Esophagus (tissue), 2 donors: ENCODE results near the gene OR2A25. TPM values are rescaled to one million over a fixed set of nuclear protein-coding genes. Genes with fewer than 3 reads are reported as not detected.

Experiments
- H3K27ac ChIP-seq, 2 donors: one replicate each; pipeline ENCODE4 v1.5.1; 2013; ENCODE audit warnings: low read depth in 2 of 2, mild to moderate bottlenecking in 2 of 2, inconsistent platforms in 1 of 2, low read length in 1 of 2, moderate library complexity in 1 of 2
- H3K27me3 ChIP-seq, 2 donors: one replicate each; pipeline ENCODE4 v1.6.1; 2013; ENCODE audit warnings: low read length in 2 of 2, control low read depth in 1 of 2, mild to moderate bottlenecking in 1 of 2; ENCODE audit not compliant: insufficient read depth in 2 of 2, control insufficient read depth in 1 of 2
- H3K36me3 ChIP-seq, 2 donors: one replicate each; pipeline ENCODE4 v1.6.1; 2013; ENCODE audit warnings: low read length in 1 of 2; ENCODE audit not compliant: control insufficient read depth in 2 of 2, insufficient read depth in 2 of 2
- H3K4me1 ChIP-seq, 2 donors: one replicate each; pipeline ENCODE4 v1.6.1; 2013; ENCODE audit warnings: low read length in 1 of 2; ENCODE audit not compliant: control insufficient read depth in 2 of 2, insufficient read depth in 2 of 2
- H3K4me3 ChIP-seq, 2 donors: one replicate each; pipeline ENCODE4 v1.5.1; 2013; ENCODE audit warnings: low read length in 2 of 2, mild to moderate bottlenecking in 2 of 2, low read depth in 1 of 2, moderate library complexity in 1 of 2
- H3K9me3 ChIP-seq, 2 donors: one replicate each; pipeline ENCODE4 v1.6.1; 2013; ENCODE audit warnings: mild to moderate bottlenecking in 2 of 2, low read depth in 1 of 2, low read length in 1 of 2, moderate library complexity in 1 of 2; ENCODE audit not compliant: control insufficient read depth in 2 of 2, insufficient read depth in 1 of 2
- WGBS, 2 donors: extraction: QIAGEN DNeasy Blood & Tissue Kit; methylation state at CpG; one replicate each; pipeline ENCODE4 v1.1.7; 2013; 5-methylcytosine and 5-hydroxymethylcytosine counted together
- polyA plus RNA-seq, 2 donors: library from polyadenylated mRNA; stranded (reverse); fragments of 200-250 nt; gene quantifications; one replicate each; pipeline ENCODE4 v1.2.3, GENCODE V29; 2013
- donor health status: healthy with polysubstance abuse.
- donor health status: Bipolar disorder and iron deficiency.

OR2A25 gene
- polyA plus RNA-seq, 2 donors: not detected

DNA sequence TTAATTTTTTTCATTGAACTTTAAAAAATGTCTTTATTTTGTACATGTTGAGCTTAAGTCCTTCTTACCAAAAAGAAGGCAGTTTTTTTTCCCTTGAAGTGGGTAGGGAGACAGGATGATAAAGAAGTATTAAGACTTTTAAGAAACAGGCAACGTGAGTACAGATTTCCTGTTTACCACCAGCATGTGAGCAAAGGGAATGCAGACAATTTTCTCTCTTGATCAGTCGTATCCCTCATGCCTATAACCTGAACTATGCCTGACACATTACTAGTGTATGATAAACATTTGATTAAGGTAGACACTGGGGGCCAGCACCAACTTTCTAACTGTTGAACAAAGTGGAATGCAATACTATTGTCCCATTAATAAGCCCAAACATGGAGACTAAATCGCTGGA, 31.0 kb downstream of the OR2A25 start:
- Histone ChIP-seq H3K4me1 (no peaks in the 10 kb centered on the region), H3K27ac (no peak overlapping the region), H3K4me3 (no peak overlapping the region), H3K36me3 (no peaks in the 10 kb centered on the region), H3K27me3 (no peaks in the 10 kb centered on the region), H3K9me3 (no peaks in the 10 kb centered on the region)
- WGBS, 2 donors: 52 to 56% methylated on average over 3 of the region's 3 CpGs

DNA sequence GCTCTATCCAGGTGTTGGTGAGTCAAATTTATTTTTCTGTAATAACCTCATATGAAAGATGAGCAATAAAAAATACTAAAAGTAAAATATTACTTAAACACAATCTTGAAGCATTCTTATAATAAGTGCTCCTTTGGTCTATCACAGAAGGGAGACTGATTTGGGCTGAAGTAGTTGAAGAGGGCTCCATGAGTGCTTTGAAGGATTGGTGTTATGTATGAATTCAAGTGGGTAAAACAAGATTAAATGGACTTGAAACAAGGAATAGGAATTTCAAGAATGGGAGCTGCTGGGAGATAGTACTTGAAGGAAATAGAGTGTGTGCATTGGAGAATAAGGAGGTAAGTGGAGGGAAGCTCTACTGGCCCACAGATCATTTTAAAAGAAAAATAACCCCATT, 32.4 kb downstream of the OR2A25 start:
- no peaks in the 10 kb centered on the region for H3K36me3 ChIP-seq
- no peak overlapping the region for H3K4me3 ChIP-seq
- no peaks in the 10 kb centered on the region for H3K4me1 ChIP-seq

DNA sequence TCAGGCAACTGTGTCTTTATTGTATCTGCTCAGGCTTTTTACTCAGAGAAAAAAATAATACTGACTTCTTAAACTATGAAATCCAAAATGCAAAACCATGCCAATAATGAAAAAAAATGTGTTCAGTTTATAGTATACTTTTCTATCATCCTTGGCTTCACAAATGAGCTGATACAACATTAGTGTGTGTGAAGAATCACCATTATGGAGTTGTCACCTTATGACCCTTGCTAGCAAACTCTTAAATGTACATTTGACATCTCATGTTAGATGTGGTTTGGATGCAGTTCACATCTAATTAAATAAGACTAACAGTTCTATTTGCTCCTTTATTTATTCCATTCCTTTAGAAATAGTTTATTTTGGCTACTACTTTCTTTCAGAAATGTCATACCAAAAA, 35.6 kb downstream of the OR2A25 start:
- H3K9me3 ChIP-seq: no peaks in the 10 kb centered on the region
- H3K27me3 ChIP-seq: no peaks in the 10 kb centered on the region

More for the DNA sequence above, 32.4 kb downstream of the OR2A25 start:
- no peaks in the 10 kb centered on the region for H3K27me3 ChIP-seq
- no peaks in the 10 kb centered on the region for H3K9me3 ChIP-seq
- no peak overlapping the region for H3K27ac ChIP-seq

DNA sequence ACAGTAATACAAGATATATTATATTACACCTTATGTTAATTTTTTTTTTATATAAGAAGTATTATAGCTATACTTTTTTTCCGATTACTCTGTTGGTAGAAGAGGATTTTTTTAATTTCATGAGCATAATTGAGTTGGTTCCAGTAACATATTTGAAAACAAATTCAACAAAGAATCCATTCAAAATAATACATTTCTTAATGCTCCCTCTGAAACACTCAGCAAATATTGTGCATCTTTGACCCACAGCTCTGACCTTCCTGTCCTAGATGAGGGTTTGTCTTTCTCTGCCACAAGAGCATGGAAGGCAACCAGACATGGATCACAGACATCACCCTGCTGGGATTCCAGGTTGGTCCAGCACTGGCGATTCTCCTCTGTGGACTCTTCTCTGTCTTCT, 39.7 kb downstream of the OR2A25 start, which contains the start of gene OR2A2:
TSS of gene OR2A2 (plus strand) at position 301 of the 400 bp plus-strand sequence. CDS start at position 301, 0 bp downstream.
- H3K4me3 ChIP-seq: no peak within 1 kb of the TSS
- WGBS, 2 donors: 90 to 91% methylated on average over 2 of the region's 2 CpGs
- no peaks in the 10 kb centered on the region for H3K9me3 ChIP-seq
- no peaks in the 10 kb centered on the region for H3K4me1 ChIP-seq
- H3K27me3 ChIP-seq: no peaks in the 10 kb centered on the region
- no peak within 1 kb of the TSS for H3K27ac ChIP-seq
- no peaks in the 10 kb centered on the region for H3K36me3 ChIP-seq

More for the DNA sequence above, 35.6 kb downstream of the OR2A25 start:
- H3K27ac ChIP-seq: no peak overlapping the region
- H3K36me3 ChIP-seq: no peaks in the 10 kb centered on the region
- H3K4me1 ChIP-seq: no peaks in the 10 kb centered on the region
- H3K4me3 ChIP-seq: no peak overlapping the region

DNA sequence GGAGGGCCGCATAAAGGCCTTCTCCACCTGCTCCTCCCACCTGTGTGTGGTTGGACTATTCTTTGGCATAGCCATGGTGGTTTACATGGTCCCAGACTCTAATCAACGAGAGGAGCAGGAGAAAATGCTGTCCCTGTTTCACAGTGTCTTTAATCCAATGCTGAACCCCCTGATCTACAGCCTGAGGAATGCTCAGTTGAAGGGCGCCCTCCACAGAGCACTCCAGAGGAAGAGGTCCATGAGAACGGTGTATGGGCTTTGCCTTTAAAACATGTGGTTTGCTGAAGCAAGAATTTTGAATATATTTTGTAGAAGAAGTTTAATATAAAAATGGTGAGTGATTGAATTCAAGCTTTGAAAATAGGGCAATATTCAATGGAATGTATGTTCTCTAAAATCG, 40.7 kb downstream of the OR2A25 start:
- WGBS, 2 donors: 76 to 79% methylated on average over 5 of the region's 5 CpGs
- H3K4me3 ChIP-seq: no peak overlapping the region
- no peak overlapping the region for H3K27ac ChIP-seq

DNA sequence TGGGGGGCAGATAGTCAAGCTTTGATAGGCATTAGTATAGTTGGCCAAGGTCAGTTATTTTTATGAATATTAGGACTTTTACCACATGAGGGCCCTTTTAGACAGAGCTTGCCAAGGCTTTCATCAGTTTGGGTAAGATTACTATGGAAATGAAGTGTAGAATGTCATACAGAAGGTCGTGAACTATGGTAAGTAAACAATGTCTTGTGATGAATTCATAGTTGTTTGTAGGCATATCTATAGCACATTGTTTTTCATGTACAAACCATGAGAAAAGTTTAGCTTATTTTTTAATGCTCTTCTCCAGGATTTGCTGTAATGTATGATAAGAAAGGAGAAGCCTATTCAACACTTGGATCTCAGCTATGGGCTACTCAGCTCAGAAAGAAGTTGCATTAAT, 44.0 kb downstream of the OR2A25 start:
- Histone ChIP-seq H3K4me3 (no peak overlapping the region), H3K27ac (no peak overlapping the region), H3K36me3 (no peaks in the 10 kb centered on the region), H3K4me1 (no peaks in the 10 kb centered on the region), H3K9me3 (no peaks in the 10 kb centered on the region), H3K27me3 (no peaks in the 10 kb centered on the region)
- 12 to 34% methylated on average over 1 of the region's 1 CpG for WGBS, 2 donors

More for the DNA sequence above, 40.7 kb downstream of the OR2A25 start:
- no peaks in the 10 kb centered on the region for H3K27me3 ChIP-seq
- no peaks in the 10 kb centered on the region for H3K4me1 ChIP-seq
- H3K9me3 ChIP-seq: no peaks in the 10 kb centered on the region
- no peaks in the 10 kb centered on the region for H3K36me3 ChIP-seq

DNA sequence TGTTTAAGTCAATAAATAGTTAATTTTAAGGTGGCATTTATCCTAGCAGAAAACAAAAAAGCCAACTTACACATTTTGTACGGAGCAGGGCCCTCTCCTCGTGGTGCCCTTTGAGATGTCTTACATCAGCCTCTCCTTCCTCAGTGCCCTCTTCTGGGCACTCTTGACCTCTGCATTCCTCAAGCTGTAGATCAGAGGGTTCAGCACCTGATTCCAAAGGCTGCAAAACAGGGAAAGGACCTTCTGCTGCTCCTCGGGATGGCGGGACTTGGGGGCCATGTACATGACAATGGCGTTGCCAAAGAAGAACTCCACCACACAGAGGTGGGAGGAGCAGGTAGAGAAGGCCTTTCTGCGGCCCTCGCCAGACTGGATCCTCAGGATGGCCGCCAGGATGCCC, 48.7 kb downstream of the OR2A25 start:
- WGBS, 2 donors: 73 to 75% methylated on average over 8 of the region's 8 CpGs
- no peaks in the 10 kb centered on the region for H3K4me1 ChIP-seq
- H3K4me3 ChIP-seq: no peak overlapping the region
- no peaks in the 10 kb centered on the region for H3K9me3 ChIP-seq
- no peak overlapping the region for H3K27ac ChIP-seq
- no peaks in the 10 kb centered on the region for H3K27me3 ChIP-seq
- no peaks in the 10 kb centered on the region for H3K36me3 ChIP-seq

DNA sequence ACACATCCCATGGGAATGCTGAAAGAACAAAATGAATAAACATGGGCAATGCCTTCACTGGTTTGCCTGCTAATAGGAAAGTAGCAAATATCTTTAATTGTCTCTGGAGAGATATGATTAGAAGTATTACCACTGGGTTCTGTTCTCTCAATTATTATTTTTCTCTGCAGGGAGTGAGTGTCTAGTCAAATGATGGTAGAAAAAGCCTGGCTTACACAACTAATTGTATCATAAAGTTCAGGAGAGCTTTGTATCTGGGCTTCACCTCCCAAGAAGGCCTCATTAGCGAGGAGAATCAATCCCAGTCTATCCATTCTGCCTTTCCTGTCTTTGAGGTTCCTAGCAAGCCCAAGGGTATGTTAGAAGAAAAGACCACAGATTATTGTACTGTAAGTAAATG, 53.3 kb downstream of the OR2A25 start, which contains the start of gene OR2A14:
TSS of gene OR2A14 (plus strand) at position 301 of the 400 bp plus-strand sequence. CDS start 5,937 bp downstream, outside the sequence.
- Histone ChIP-seq H3K4me1 (no peaks in the 10 kb centered on the region), H3K9me3 (no peaks in the 10 kb centered on the region), H3K4me3 (no peak within 1 kb of the TSS), H3K27me3 (no peaks in the 10 kb centered on the region), H3K27ac (no peak within 1 kb of the TSS), H3K36me3 (no peaks in the 10 kb centered on the region)
- WGBS, 2 donors: 81 to 95% methylated on average over 1 of the region's 1 CpG

Other genes with a start within 250 kb of the OR2A25 start
- 1 to 10 TPM; 7.4 to 8.8 TPM for gene TCAF1, start 167.6 kb upstream of the OR2A25 start, polyA plus RNA-seq
- gene OR2F2, start 134.6 kb upstream of the OR2A25 start, polyA plus RNA-seq: not detected
- not detected for gene OR2F1, start 115.0 kb upstream of the OR2A25 start, polyA plus RNA-seq
- gene OR6B1, start 69.5 kb upstream of the OR2A25 start, polyA plus RNA-seq: not detected
- gene OR2A5, start 20.9 kb upstream of the OR2A25 start, polyA plus RNA-seq: not detected
- not detected for gene OR2A12, start 16.5 kb downstream of the OR2A25 start, polyA plus RNA-seq
- not detected for gene OR2A2, start 39.8 kb downstream of the OR2A25 start, polyA plus RNA-seq
- not detected for gene OR2A14, start 53.4 kb downstream of the OR2A25 start, polyA plus RNA-seq
- 1 to 10 TPM; 3.2 to 4.3 TPM for gene CTAGE4, start 113.7 kb downstream of the OR2A25 start, polyA plus RNA-seq
- 10 to 100 TPM; 20.0 to 20.1 TPM for gene ARHGEF35, start 126.0 kb downstream of the OR2A25 start, polyA plus RNA-seq
- gene OR2A42, start 169.8 kb downstream of the OR2A25 start, polyA plus RNA-seq: under 1 TPM in 1 of 2 donors, not detected in 1; 0.02 TPM
- gene OR2A7, start 195.0 kb downstream of the OR2A25 start, polyA plus RNA-seq: 1 to 10 TPM; 1.1 to 1.6 TPM
- 1 to 10 TPM in 1 of 2 donors, under 1 TPM in 1; 0.01 to 2.5 TPM for gene CTAGE8, start 199.5 kb downstream of the OR2A25 start, polyA plus RNA-seq
- under 1 TPM in 1 of 2 donors, not detected in 1; 0.01 TPM for gene OR2A1, start 242.6 kb downstream of the OR2A25 start, polyA plus RNA-seq